Measurements from ENCODE around the gene HLA-E.
"Not testable (repeated sequence)": the region's sequence is repeated elsewhere in the genome, so short reads cannot be mapped to it uniquely, and the experiment has no call there.

HLA-E gene

DNA sequence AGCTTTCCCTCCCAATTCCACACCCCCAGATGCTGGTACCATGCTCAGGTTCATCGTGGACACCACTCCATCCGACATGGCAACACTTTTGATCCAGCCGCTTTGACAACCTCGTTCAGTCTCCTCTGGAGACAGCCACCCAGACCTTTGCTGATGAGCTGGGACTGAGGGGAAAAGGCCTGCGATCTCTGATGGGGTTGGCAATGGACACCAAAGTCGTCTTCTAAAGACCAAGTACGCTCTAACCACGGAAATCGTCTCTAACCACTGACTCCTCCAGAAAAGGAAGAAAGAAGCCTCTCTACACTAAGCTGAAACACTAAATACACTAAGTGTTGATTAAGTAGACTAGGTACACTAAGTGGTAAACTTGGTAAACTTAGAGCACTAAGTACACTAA is 26.1 kb upstream of the HLA-E start:
- Histone ChIP-seq H3K27me3 (ENCODE audit: insufficient read depth, poor library complexity, severe bottlenecking) (peaks cover 80% of the 10 kb centered on the region), H3K27ac (replicated peaks) (no peak overlapping the region), H3K4me3 (replicated peaks; ENCODE audit: insufficient read depth, low read length) (no peak overlapping the region)
- peak in 1 of 2 experiments; percentile 40 for DNase-seq (ENCODE audit: low read depth in 1 of 2, low spot score in 1 of 2)
- TF ChIP-seq SPI1 (IDR thresholded peaks at IDR 0.05; ENCODE audit: borderline replicate concordance, low read depth) (no peak), REST (IDR thresholded peaks at IDR 0.05; ENCODE audit: insufficient replicate concordance, low read depth) (no peak), GABPA (IDR thresholded peaks at IDR 0.05; ENCODE audit: low read depth) (no peak)

DNA sequence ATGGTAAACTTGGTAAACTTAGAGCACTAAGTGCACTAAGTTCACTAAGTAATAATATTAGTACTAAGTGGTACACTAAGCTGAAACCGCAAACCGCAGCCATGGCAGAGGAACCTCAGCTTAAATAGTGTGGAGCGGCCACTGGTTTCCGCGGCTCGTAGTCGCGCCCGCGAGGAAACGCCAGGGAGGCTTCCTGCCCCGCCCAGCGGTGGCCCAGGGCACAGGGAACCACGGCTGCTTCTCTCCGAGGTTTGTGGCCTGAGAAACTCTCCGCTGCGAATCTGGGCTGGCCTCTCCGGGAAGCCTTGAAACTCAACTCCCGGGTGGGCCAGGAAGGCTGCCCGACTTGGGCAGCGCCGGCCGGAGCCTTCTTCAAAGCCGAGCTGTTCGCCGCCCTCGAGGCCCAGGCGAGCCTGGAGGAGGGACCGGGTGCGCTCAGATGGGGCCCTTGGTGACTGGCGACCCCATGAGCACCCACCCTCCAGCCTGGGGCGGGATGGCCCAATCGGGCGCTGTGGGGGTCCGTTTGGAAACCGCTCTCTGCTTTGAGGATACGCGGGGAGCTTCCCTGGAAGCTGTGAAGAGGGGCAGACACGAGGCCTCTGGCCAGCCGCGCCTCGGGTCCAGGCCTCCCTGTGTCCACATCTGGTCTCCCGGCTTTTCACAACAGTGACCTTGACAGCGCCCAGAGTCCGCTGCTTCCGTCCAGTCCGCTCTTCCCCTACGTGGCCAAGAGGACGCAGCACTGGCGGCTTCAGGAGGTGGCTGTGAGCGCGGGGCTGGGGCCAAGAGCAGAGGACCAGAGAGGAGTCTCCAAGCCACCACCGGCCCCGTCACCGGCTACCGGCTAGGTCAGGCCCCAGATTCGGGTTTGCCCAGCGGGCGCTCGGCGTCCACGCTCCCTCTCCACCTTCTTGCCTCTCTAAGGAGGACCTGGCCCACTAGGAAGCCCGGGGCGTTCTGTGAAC is 25.4 kb upstream of the HLA-E start:
- H3K27me3 ChIP-seq (ENCODE audit: insufficient read depth, poor library complexity, severe bottlenecking) = peaks cover 81% of the 10 kb centered on the region
- DNase-seq (ENCODE audit: low read depth in 1 of 2, low spot score in 1 of 2) = peak; percentile 47 to 90
- TF ChIP-seq GABPA (IDR thresholded peaks at IDR 0.05; ENCODE audit: low read depth) (no peak; the same call in 1 of the 2 replicates), POLR2AphosphoS5 (IDR thresholded peaks at IDR 0.05; ENCODE audit: low read depth) (peak; percentile 97), SPI1 (IDR thresholded peaks at IDR 0.05; ENCODE audit: borderline replicate concordance, low read depth) (peak; percentile 31; the same call in 1 of the 2 replicates), CTCF (IDR thresholded peaks at IDR 0.05; ENCODE audit: insufficient read depth, low read length) (no peak)
- no peak overlapping the region for H3K27ac ChIP-seq (replicated peaks)
- H3K4me3 ChIP-seq (replicated peaks; ENCODE audit: insufficient read depth, low read length) = no peak overlapping the region

- DNase-seq (ENCODE audit: low read depth in 1 of 2, low spot score in 1 of 2) = no peak
- no peak for TF ChIP-seq REST (IDR thresholded peaks at IDR 0.05; ENCODE audit: insufficient replicate concordance, low read depth)
- no peak for TF ChIP-seq CTCF (IDR thresholded peaks at IDR 0.05; ENCODE audit: insufficient read depth, low read length)
- no peak for TF ChIP-seq GABPA (IDR thresholded peaks at IDR 0.05; ENCODE audit: low read depth)
- no peak for TF ChIP-seq POLR2AphosphoS5 (IDR thresholded peaks at IDR 0.05; ENCODE audit: low read depth)
- TF ChIP-seq SPI1 (IDR thresholded peaks at IDR 0.05; ENCODE audit: borderline replicate concordance, low read depth) = no peak
- Histone ChIP-seq H3K27me3 (ENCODE audit: insufficient read depth, poor library complexity, severe bottlenecking) (peaks cover 80% of the 10 kb centered on the region), H3K27ac (replicated peaks) (no peak overlapping the region), H3K4me3 (replicated peaks; ENCODE audit: insufficient read depth, low read length) (no peak overlapping the region)
These were observed 23.6 kb upstream of the HLA-E start for GRCh38 chr6:30465595-30466306.

DNA sequence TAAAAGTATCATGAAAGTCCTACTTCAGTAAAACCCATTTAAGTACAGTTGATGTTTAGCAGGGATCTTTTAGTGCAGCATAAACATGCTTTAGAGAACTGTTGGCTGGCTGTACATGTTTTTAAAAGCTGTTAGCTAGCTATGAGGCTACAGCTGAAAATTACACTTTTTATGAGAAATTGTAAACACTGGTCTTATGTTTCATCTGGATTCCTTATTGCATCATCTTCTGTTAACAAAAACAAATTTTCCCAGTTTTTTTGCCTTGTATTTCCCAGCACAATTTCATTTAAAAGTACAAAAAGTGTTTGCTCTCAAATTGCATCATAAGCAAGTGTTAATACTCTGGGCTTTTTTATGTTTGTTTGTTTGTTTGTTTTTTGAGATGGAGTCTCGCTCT is 18.3 kb upstream of the HLA-E start:
- Histone ChIP-seq H3K27ac (replicated peaks) (no peak overlapping the region), H3K27me3 (ENCODE audit: insufficient read depth, poor library complexity, severe bottlenecking) (peaks cover 59% of the 10 kb centered on the region), H3K4me3 (replicated peaks; ENCODE audit: insufficient read depth, low read length) (no peak overlapping the region)
- TF ChIP-seq GABPA (IDR thresholded peaks at IDR 0.05; ENCODE audit: low read depth) (no peak), POLR2AphosphoS5 (IDR thresholded peaks at IDR 0.05; ENCODE audit: low read depth) (no peak), CTCF (IDR thresholded peaks at IDR 0.05; ENCODE audit: insufficient read depth, low read length) (no peak), REST (IDR thresholded peaks at IDR 0.05; ENCODE audit: insufficient replicate concordance, low read depth) (no peak), SPI1 (IDR thresholded peaks at IDR 0.05; ENCODE audit: borderline replicate concordance, low read depth) (no peak)
- DNase-seq (ENCODE audit: low read depth in 1 of 2, low spot score in 1 of 2) = no peak

GRCh38 chr6:30475116-30475515 is 14.2 kb upstream of the HLA-E start:
- not testable (repeated sequence) for H3K27ac ChIP-seq (replicated peaks); H3K4me3 ChIP-seq (replicated peaks; ENCODE audit: insufficient read depth, low read length); DNase-seq (ENCODE audit: low read depth in 1 of 2, low spot score in 1 of 2)
- peaks cover 48% of the 10 kb centered on the region for H3K27me3 ChIP-seq (ENCODE audit: insufficient read depth, poor library complexity, severe bottlenecking)

All from HL-60 (cell line).